CD4-positive, alpha-beta T cell treated with Interleukin-21 for 1 hour (primary cell): Measurements from ENCODE around the gene ASB13.
"Not testable (repeated sequence)": the region's sequence is repeated elsewhere in the genome, so short reads cannot be mapped to it uniquely, and the experiment has no call there.

Experiments used
- DNase-seq: peaks from one replicate; pipeline ENCODE4 v3.0.0-alpha.2; 2020

ASB13 gene

DNA sequence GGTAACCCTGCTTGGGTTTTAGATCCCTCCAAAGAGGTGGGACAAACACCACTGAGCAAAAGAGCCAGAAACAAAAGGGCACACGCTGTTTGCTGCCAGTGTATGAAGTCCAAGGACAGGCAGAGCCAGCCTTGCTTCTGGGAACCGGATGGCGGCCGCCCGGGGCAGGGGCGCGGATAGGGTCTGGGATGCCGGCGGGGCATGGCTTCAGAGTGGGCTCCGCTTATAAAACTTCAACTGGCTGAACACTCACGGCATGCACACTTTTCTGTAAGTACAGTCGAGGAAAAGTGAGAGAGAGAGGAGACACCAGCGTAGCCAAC lies 62.6 kb downstream of the ASB13 start:
- no peak for DNase-seq

DNA sequence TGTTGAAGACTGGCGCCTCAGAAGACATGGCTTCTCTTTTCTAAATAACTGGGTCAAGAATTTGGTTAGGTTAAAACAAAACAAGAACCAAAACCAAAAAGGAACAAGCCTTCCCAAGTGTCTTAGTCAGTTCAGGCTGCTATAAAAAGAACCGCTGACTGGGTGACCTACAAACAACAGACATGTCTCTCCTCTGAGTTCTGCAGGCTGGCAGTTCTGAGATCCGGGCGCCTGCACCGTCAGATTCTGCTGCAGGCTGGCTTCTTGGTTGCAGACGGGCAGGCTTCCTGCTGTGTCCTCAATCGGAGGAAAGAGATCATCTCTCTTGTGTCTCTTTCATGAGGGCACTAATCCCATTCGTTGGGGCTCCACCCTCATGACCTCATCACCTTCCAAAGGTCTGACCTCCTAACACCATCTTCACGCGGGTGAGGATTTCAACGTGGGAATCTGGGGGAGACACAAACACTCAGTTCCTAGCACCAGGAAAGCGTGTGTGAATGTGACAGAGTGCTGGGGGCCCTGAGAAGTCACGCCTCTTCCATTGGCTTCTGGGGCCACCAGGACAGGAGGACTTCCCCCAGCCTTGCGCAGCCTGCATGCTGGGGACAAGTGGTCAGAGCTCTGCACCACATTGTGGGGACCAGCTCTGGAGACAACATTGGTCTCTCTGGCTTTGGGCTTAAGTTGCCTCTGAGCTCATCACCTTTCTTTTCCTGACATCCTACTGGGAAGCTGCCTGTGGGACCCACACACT lies 63.1 kb downstream of the ASB13 start:
- DNase-seq, result no peak

DNA sequence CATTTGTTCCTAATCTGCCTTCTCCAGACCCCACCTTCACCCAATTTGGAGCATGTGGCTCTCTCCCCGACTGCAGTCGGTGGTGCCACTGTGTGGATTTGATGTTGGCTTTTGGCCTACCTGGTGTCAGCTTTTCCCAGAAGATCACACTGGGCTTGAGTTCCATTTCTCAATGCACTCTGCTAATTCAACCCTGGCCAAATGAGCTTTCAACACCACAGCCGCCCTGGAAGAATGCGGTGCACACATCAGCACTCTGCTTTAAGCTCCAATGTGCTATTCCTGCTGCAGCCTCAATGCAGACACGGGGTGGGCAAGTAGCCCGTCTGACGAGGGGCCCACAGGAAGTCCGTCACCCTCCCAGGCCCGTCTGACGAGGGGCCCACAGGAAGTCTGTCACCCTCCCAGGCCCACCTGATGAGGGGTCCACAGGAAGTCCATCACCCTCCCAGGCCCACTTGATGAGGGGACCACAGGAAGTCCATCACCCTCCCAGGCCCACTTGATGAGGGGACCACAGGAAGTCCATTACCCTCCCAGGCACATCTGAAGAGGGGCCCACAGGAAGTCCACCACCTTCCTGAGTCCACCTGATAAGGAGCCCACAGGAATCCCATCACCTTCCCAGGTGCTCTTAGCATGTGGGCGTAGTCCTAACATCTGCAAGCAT lies 64.4 kb downstream of the ASB13 start:
- DNase-seq, result no peak

DNA sequence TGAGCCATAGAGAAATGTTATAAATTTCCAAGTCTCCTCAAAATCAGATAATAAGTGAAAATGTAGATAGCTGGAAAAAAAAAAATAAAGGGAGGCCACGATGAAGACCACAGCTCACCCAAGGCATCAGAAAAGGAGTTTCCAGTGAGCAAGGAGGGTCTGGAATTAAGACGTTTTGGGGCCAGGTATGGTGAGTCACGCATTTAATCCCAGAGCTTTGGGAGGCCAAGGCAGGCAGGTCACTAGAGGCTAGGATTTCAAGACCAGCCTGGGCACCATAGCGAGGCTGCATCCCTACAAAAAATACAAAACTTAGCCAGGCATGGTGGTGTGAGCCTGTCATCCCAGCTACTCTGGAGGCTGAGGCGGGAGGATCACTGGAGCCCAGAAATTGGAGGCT lies 65.5 kb downstream of the ASB13 start:
- no peak for DNase-seq

DNA sequence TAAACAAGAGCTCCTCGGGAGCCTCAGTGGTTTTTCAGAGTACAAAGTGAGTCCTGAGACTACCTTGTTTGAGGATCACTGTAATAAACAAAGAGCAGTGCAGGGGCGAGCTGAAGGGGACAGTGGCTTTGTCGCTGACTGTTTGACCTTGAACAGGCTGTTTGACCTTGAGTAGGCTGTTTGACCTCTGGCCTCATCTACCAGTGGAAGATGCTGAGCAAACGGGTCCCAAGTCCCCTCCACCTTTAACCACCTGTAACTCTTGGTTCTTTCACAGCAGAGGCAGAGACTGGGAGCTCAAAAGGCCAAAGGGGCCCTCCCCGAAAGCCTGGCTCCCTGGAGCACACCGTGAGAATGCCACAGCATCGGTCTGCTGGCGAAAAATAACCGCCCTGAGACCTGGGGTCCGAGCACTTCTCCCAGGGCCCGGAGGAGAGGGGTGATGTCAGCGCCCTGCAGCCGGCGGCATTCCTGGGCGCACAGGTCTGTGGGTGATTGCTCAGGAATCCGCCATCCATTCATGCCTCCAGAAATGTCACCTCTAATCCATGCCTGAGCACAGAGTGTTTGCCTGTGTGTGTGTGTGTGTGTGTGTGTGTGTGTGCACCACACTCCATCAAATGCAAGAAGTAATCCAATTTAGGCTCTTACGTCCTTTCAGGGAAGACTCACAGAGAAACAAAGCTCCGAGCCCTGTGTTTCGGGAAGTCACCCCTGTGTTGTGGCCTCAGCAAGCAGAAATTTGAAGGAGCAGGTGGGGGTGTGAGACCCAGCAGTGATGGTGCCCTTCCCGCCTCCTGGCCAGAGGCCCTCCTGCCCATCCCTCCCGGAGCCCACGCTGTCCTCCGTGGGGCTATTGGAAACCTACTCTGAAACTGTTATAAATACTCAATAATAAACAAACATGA lies 66.5 kb downstream of the ASB13 start:
- DNase-seq, result no peak

DNA sequence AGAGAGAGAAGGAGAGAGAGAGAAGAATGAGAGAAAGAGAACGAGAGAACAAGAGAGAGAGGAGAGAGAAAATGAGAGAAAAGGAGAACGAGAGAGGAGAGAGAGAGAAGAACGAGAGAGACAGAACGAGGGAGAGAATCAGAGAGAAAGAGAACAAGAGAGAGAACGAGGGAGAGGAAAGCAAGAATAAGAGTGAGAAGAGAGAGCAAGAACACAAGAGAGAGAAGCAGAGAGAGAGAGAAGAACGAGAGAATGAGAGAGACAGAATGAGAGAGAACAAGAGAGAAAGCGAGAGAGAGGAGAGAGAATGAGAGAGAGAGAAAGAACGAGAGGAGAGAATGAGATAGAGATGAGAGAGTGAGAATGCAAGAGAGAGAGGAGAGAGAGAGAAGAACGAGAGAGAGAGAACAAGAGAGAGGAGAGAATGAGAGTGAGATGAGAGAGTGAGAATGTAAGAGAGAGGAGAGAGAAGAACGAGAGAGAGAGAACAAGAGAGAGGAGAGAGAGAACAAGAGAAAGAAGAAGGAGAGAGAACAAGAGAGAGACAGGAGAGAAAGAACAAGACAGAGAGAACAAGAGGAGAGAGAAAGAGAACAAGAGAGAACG lies 68.2 kb downstream of the ASB13 start:
- no peak for DNase-seq

DNA sequence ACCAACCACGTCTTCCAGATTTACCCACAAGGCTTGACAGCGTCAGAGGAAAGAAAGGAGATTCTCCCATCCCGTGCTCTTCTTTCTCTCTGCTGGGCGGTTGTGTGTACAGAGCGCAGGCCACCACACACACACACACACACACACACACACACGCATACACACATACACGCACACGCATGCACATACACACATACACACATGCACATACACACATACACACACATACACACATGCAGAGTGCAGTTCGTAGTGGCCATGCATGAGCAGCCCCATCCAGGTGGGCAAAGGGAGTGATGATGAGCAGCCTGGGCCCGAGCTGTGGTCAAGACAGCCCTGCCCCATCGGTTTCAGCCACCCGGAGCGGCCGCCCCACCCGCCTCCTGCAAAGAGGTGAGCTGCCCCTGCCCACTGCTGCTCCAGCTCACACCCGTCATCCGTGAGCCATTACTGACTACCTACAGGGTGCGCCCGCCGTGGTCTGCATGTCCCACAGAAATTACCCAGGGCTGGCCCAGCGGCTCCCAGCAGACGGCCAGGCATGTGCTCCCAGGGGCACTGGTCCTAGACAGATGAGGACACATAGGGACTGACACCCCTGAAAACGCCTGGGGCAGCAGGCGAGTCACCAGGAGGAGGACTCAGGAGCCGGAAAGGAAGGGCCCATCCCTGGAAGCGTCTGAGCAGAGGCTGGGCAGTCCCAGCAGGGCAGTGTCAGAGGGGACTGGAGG lies 69.6 kb downstream of the ASB13 start:
- DNase-seq, result no peak

DNA sequence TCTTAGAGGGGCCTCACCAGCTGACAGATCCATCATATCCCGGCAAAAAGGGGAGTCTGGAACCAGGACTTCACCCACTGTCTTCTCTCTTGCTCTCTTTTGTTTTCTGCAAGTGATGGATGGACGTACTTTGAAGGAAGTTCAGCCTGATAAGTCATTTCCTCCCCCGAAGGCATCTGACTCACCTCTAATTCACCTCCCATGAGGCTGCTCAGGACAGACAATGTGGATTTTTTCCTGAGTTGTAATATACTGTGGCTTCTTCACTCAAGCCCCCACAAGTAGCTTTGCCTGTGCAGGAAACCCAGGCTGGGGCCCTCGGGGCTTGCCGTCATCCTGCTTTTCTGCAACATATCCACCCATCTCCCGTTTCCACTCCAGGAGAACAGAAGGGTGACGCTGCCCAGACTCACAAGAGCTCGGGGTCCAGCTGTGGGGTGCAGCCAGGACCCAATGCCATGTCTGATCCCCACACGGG lies 70.4 kb downstream of the ASB13 start:
- DNase-seq, result no peak

DNA sequence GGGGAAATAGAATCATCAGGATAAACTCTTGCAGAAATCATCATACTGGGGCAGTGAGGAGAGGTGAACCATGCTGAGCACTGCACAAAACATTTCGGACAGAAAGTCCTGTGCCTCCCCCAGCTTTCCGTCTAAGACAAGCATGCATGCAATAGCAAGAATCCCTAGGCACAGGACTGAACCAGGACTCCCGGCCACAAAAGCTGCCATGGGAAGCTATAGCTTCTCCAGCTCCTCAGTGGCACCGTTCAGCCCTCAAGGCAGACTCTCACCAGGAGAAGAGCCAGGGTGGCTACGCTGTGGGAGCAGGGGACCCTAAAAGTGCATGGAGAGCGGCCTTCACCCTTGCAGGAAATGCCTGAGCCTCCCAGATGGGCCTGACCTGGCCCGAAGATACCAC lies 70.8 kb downstream of the ASB13 start:
- no peak for DNase-seq

DNA sequence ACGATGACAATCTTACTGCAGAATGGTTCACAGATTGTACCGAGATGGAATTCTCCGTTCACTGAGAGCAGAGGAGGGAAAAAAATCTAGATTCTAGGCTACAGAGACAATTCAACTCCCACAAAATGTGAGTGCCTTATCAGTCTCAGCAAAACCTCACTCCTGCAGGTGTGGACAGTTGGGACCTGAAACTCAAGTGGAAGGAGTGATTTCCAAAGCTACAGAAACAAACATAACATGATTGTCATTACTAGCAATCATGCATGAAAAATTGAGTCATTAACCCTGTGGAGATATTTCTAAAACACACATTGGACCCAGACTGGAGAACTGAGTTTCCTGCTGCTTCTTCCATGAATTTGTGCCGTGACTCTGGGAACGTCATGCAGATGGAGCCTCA lies 71.3 kb downstream of the ASB13 start:
- no peak for DNase-seq

DNA sequence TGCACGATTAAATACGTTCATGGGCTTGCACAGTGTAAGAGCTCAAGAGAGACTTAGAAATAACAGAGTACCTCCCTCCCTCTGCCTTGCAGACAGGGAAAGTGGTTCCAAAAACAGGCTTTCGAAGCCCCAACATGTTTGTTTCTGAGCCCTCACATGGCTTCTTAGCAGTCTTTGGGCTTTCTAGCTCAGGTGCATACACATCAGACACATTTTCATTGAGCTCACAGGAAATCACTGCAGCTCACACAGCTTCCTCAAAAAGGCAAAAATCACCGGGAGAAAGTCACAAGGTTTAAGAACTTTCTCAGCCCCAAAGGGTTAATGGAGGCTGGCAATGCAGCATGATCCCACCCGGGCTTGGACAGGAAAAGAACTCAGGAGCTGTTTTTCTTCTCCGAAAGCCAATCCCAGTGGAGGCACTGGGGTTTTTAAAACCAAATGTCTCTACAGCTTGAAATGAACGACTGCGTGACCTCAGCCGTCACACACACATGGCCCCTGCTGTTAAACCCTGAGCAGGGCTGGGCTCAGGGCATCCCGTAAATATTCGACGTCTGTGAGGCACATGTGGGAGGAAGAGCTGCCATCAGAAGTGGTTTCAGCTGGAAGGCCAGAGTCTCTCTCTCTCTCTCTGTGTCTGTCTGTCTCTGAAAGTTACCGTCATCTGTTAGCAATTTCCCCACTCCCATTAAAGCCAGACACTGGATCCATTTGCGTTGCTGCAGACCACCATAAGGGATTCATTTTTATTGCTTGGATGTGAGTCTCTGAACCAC lies 71.9 kb downstream of the ASB13 start:
- DNase-seq, result no peak

DNA sequence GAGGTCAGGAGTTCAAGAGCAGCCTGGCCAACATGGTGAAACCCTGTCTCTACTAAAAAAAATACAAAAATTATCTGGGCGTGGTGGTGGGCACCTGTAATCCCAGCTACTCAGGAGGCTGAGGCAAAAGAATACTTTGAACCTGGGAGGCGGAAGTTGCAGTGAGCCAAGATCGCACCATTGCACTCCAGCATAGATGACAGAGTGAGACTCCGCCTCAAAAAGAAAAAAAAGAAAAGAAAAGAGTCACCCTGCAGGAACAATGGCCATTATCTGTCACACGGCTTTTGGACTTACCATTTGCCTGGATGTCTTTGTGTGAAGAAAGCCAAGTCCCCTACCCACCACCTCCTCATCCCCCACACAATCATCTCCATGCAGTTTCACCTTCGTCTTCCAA lies 73.0 kb downstream of the ASB13 start:
- DNase-seq, result not testable (repeated sequence)

DNA sequence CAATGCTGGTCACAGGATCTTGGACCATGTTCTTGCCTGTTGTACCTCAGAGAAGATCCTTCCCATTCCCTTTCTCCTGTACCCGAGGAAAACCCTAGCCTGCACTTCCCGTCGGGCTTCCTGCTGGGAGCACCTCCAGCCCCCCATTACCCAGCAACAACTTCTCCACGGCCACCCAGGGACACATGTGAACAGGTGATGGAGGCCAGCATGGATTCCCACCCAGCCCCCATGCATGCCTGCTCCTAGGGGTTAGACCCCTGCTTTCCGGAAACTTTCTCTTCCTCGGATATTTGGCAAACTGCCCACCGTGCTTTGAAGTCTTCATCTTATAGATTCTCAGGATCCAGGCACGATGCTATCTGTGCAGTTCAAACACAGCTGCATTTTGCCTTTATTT lies 74.3 kb downstream of the ASB13 start:
- no peak for DNase-seq

DNA sequence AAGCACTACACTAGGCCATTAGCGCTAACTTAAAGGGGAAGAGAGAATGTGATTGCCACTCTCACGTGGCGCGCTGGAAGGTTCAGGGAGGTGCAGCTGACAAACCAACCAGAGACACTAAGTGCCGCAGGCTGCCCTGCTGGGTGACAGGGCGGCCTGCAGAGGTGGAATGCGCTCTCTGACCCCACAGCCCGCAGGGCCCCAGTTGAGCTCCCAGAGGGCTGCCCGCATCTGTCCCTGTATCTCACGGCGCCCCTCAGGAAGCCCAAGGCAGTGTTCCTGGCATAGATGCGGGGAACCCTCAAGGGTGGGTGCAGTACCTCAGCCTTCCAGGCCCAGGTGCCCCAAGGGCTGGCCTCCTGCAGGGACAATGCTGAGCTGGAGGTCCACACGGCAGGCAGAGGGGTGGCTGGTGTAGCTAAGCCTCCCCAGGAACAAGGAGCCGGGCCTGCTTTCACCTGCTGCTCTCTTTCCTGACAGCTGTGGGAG lies 75.0 kb downstream of the ASB13 start:
- no peak for DNase-seq

DNA sequence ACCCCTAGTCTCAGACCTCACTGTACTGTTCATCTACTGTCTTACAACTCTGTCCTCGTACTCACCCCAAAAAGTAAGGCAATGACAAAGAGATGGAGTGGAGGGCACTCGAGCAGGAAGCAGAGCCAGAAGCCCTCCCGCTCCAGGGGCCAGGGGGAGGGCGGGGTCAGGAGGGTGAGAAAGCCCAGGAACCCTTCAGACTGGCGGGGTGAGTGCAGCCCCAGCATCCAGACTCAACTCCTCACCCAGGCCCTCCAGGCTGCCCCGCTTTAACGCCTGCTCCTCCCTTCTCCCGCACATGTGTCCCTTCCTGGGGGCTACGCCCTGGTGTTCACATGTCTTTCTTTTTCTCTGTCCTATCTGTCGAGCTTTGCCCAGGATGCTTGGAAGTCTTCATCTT lies 75.6 kb downstream of the ASB13 start:
- DNase-seq, result no peak

DNA sequence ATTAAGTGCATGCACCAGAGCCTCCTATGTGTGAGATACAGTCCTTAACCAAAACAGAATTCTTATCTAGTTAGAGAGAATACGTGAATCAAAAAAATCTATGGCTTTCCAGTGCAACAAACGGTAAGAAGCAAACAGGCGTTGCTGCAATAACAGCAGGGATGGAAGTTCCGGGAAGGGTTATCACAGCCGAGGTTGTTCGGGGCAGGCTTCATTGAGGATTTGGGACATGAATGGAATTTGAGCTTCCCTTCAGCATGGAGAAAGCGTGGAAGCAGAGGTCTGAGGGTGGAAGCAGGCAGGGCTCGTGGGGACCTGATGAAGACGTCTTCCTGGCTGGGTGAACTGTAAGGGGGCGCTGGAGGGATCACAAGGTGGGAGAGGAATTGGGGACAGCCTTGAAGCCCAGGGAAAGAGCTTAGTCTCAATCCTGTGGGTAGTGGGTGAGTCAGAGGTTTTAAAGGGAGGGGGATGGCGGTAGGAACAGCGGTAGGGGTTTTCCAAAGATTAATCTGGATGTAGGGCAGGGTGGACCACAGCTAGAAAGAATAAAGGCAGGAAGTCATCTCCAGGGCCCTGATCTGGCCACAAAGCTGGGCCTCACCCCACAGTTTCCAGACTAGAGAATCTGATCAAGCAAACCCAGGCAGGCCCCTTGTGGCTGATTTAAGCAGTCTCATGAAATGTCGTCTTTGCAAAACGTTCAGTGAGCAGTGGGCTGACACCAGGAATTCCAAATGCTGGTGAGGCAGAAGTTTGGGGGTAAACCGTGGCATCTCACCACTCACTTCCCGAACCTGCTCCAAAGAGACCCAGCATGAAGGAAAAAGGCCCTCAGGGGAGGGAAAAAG lies 76.5 kb downstream of the ASB13 start:
- peak; percentile 5 for DNase-seq

DNA sequence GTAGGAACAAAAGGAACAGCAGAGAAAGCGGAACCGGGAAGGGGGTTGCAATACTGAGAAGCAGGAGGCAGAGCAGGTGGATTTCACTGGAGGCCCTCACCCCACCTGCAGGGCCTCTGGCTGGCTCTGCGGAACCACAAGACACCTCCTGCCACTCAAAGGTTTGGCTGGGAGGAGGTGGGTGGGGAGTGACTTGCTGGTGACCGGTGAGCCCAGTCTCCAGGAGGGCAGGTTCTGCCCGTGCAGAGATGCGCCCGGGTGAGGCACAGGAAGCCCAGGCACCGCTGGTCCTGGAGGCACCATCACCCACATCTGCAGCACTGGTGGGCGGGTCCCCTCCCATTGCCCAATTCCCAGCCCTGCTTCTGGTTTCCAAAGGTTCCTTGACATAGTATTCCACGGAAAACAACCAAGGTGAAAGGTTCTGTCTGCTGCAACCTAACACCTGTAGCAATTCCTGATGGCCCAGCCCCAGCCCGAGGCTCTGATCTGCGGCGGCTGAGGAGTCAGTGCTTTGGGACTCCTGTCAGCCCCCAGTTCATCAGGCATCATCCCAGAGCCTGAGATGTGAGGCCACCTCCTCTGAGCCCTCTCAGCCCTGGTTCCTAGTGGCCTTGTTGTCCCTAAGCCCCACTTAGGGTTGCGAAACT lies 77.3 kb downstream of the ASB13 start:
- no peak for DNase-seq
